Esophagus squamous epithelium (tissue), 4 donors: ENCODE data around the gene FBXO2.

Experiments used
- CTCF ChIP-seq, 6 experiments: fragments of 450-650 bp in 4 of 6; fragments of 200-600 bp in 2 of 6; sonication (generic) in 2 of 6; IDR thresholded peaks; one replicate each; pipeline ENCODE4 v1.5.1; 2016 to 2019; ENCODE audit warnings: antibody characterized with exemption in 6 of 6, mild to moderate bottlenecking in 4 of 6, moderate library complexity in 4 of 6
- POLR2A ChIP-seq, 4 donors: fragments of 450-650 bp; IDR thresholded peaks; one replicate each; pipeline ENCODE4 v1.6.1; 2017; ENCODE audit warnings: antibody characterized with exemption in 4 of 4, mild to moderate bottlenecking in 4 of 4, moderate library complexity in 3 of 4

DNA sequence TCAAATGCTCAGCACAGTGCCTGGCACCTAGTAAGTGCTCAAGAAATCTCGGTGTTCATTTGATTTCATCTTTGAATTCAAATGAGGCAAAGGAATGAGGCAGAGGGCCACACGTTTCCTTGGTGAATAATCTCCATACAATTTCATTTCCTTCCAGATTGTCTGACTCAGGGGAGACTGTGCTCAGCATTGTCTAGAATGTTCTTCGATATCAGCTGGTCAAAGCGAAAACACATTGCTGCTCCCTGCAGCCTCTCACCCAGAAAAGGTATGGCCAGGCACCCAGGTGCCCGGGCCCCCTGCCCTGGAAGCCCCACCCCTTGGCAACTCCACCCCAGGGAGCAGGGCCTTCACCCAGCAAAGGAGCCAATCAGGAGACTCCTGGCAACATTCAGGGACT is 55.8 kb downstream of the FBXO2 start:
- no peak for TF ChIP-seq CTCF (IDR thresholded peaks at IDR 0.05)
- no peak for TF ChIP-seq POLR2A (IDR thresholded peaks at IDR 0.05)
